GM19025 (cell line): ENCODE data around the gene CCDC78.
A peak's percentile ranks its signal among the peaks of the same experiment; 100 is the strongest.

Experiments used
- ATAC-seq: cut with Tn5 transposase; IDR thresholded peaks from one replicate; pipeline ENCODE4 v1.9.1; 2021; ENCODE audit warnings: mild to moderate bottlenecking, low read depth, moderate library complexity; ENCODE audit not compliant: unreplicated experiment

The CCDC78 gene

DNA sequence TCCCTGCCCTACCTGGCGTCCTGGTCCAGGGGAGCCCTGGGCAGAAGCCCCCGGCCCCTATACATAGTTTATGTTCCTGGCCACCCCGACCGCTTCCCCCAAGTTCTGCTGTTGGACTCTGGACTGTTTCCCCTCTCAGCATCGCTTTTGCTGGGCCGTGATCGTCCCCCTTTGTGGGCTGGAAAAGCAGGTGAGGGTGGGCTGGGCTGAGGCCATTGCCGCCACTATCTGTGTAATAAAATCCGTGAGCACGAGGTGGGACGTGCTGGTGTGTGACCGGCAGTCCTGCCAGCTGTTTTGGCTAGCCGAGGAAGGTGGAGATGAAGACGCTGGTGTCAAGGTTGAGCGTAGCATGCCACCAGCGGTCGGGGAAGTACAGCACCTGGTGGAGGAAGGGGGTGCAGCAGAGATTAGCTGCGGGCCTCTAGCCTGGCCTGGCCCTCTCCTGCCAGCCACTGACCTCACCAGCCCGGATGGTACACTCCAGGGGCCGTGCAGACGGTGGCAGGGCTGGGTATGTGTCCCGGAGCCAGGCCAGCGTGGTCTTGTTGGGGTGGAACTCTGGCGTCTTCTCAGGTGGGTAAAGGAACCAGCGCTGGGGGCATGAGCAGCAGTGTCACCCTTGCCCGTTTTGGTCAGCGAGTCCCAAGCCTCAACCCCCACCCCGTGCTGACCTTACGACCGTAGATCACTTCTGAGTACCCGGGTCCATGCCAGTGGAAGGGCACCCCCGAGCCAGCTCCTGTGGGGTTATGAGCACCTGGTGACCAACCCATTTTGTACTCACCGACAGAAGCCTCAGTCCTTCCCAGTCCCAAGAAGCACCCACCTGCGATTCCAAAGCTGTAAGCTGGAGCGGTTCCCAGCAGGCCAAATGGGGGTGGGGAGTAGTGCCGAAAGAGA is 43.5 kb downstream of the CCDC78 start:
- no peak for ATAC-seq

DNA sequence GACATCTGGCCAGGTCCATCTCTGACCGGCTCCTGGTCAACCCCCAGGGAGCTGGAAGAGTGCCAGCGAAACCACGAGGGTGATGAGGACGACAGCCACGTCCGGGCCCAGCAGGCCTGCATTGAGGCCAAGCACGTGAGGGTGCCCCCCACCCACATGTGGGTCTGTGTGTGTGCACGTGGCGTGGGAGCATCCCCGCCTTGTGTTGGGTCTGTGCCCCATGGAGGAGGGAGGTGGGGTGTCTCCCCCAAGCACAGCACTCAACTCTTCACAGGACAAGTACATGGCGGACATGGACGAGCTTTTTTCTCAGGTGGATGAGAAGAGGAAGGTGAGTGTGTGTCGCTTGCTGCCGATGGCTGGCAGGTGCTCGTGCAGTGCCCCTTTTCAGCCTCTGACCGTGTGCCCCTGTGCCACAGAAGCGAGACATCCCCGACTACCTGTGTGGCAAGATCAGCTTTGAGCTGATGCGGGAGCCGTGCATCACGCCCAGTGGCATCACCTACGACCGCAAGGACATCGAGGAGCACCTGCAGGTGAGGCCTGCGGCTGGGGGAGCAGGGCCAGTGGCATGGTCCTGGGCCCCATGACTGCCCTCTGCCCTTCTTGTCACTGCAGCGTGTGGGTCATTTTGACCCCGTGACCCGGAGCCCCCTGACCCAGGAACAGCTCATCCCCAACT is 44.4 kb downstream of the CCDC78 start:
- ATAC-seq: no peak

DNA sequence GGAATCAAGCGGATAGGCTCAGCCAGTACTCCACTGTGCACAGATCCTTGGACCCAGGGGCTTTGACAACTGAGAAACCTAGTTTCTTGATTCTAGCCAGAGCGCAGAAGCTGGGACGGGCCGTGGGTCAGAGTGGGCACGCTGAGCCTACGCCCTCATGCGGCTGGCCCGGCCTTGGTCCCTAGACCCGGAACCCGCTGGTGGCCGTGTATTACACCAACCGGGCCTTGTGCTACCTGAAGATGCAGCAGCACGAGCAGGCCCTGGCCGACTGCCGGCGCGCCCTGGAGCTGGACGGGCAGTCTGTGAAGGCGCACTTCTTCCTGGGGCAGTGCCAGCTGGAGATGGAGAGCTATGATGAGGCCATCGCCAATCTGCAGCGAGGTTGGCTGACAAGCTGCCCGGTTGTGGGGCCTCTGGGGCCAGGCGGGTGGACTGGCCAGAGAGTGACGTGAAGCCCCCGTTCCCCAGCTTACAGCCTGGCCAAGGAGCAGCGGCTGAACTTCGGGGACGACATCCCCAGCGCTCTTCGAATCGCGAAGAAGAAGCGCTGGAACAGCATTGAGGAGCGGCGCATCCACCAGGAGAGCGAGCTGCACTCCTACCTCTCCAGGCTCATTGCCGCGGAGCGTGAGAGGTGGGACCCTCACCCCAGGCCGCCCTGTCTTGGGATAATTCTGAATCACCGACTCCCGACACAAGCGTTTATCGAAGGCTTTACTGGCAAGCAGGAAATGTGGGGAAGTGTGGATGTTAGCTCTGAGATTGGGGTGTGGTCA is 45.1 kb downstream of the CCDC78 start:
- ATAC-seq: no peak

DNA sequence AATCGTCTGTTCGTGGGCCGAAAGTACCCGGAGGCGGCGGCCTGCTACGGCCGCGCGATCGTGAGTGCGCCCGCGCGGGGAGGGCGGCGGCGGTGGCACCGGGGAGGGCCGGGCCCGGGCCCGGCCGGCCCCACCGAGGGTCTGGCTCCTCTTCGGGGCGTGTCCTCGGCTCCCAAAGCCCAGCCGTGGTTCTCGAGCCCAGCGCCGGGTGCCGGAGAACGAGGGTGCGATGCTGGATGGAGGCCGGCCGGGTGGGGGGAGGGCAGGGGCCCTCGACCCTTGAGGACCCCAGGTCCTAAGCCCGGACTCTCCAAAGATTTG is 45.7 kb downstream of the CCDC78 start:
- no peak for ATAC-seq

DNA sequence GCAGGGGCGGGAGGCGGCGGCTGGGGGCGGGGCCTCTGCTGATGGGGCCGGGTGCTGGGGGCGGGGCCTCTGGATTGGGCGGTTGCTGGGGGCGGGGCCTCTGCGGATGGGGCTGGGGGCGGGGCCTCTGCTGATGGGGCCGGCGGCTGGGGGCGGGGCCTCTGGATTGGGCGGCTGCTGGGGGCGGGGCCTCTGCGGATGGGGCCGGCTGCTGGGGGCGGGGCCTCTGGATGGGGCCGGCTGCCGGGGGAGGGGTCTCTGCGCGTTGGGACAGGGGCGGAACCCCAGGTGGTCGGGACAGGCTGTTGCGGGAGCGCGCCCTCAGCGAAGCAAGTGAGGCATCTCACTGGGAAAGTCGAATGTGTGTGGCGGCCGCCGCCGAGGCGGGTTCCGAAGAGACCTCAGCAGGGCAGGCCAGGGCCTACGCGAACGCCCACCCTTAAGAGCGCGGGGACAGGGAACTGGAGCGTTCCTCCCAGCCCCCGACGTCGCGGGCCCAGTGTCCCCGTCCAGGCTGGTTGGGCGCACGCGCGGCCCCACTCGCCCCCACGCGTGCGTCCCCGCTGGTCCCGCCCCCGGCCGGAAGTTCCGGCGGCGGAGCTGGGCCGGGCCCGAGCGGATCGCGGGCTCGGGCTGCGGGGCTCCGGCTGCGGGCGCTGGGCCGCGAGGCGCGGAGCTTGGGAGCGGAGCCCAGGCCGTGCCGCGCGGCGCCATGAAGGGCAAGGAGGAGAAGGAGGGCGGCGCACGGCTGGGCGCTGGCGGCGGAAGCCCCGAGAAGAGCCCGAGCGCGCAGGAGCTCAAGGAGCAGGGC is 46.2 kb downstream of the CCDC78 start, which contains the start of gene STUB1:
Gene STUB1 (plus strand): TSS at position 597 of the 811 bp plus-strand sequence. CDS start 116 bp downstream, at position 713.
- peak; percentile 50 for ATAC-seq

DNA sequence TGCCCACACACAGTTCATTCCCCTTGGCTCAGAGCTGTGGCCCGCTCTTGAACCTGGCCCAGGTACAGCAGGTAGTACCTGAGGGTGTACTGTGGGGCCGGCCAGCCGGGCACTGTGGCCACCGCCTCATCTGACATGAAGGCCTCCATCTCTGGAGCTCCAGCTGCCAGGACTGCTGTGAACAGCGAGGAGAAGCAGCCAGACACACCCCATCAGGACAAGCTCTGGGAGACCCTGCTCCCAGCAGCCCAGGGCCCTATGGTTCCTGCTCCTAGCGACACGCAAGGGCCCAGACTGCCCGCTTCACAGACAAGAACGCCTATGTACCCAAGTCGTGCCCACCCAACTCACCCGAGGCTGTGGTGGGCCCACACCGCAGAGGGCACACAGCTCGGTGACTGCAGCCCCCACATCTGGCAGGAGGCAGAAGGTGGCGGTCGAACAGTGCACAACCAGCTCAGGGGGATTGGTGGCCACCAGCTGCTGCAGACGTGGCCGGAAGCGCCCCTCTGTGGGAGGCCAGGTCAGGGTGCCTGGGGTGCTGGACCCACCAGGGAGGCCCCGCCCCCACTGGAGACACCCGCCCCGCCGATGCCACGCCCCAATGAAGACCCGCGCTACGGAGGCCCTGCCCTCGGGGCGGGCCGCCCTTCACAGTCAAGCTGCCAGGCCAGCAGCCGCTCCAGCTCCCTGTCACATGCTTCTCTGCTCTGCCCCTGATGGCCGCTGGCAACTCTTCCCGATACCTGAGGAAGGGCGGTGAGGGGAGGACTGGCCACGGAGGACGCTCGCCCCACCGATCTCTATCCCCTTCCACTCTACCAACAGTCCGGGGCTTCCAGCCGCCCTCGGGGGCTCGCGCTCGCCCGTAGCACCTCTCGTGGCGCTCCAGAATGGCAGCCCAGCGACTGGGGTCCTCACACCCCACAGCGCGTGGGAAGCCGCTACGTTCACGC is 47.1 kb downstream of the CCDC78 start:
- no peak for ATAC-seq

DNA sequence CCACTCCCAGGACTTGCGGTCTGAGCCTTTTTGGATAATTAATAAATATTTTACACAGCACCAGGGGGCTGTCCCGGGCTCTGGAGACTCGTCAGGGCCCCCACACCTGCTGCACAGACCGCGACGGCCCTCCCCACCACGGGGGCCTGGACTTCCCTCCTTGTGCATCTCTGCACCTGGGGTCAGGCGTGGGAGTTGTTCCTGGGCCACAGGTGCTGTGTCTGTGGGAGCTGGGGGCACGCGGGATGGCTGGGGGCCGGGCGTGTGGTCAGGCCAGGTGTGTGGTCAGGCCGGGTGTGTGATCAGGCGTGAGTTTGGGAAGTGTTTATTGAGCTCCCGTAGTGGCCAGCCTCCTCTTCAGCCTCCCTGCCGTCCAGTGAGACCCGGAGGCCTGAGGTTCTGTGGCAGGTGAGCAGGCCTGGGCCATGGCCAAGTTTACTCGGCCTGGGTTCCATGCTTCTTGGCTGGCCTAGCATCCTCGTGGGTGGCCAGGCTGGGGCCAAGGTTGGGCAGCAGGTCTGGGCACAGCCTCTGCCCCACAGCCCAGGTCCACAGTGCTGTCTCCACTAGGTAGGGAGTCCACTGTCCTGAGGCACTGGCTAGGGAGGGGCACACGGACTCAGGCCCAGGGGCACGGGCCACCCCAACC is 47.9 kb downstream of the CCDC78 start:
- ATAC-seq: no peak

DNA sequence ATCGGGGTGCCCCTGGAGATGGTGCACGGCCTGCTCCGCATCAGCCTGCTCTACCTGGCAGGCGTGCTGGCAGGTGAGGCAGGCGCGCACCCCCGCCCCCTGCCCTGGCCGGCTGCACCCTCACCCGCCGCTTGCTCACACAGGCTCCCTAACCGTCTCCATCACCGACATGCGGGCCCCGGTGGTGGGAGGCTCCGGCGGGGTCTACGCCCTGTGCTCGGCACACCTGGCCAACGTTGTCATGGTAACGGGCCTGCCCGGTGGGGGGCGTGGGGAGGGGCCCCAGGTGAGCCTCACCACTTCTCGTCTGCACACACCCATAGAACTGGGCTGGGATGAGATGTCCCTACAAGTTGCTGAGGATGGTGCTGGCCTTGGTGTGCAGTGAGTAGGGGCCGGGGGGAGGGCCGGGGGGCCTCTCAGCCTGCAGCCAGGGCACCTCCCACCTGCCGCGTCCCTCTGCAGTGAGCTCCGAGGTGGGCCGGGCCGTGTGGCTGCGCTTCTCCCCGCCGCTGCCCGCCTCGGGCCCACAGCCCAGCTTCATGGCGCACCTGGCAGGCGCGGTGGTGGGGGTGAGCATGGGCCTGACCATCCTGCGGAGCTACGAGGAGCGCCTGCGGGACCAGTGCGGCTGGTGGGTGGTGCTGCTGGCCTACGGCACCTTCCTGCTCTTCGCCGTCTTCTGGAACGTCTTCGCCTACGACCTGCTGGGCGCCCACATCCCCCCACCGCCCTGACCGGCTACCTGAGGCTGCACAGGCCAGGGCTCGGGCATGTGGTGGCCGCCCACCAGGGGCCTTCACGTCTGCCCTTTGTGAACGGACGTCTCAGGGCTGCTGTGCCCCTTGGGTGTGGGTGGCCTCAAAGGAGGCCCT is 48.7 kb downstream of the CCDC78 start:
- no peak for ATAC-seq

DNA sequence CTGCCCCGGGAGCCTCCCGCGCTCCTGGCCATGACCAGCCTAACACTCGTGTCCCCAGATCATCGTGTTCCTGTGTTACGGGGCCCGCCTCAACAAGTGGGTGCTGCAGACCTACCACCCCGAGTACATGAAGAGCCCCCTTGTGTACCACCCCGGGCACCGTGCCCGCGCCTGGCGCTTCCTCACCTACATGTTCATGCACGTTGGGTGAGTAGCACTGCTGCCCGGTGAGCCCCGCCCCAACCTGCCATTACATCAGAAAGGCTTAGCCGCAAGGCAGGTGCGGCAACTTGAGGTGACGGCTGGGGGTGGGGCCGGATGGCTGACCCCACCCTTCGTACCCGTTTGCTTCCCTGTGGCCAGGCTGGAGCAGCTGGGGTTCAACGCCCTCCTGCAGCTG is 49.3 kb downstream of the CCDC78 start:
- no peak for ATAC-seq

DNA sequence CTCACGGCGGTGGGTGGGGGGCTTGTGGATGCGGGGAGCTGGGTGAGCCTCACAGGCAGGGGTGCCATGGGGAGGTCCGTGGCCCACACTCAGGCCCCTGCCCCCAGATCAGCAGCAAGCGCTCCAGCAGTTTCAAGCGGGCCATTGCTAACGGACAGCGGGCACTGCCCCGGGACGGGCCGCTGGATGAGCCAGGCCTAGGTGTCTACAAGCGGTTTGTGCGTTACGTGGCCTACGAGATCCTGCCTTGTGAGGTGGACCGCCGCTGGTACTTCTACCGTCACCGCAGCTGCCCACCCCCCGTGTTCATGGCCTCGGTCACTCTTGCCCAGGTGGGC is 49.7 kb downstream of the CCDC78 start:
- ATAC-seq: no peak

DNA sequence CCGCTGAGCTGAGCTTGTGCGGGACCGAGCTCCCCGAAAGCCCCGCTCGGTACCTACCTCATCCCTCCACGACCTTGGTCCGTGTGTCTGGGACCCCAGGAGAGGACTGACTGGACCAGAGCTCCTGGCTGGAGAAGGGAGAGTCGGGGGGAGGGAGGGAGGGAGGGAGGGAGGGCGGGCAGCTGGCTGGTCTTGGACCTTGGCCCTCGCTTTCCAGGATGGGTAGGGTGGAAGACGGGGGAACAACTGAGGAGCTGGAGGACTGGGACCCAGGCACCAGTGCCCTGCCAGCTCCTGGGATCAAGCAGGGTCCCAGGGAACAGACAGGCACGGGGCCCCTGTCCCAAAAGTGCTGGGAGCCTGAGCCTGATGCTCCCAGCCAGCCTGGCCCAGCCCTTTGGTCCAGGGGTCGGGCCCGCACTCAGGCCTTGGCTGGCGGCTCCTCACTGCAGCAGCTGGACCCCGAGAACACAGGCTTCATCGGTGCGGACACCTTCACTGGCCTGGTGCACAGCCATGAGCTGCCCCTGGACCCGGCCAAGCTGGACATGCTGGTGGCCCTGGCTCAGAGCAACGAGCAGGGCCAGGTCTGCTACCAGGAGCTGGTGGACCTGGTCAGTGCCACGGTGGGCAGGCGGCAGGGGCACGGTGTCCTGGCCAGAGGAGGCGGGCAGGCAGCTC is 50.2 kb downstream of the CCDC78 start:
- no peak for ATAC-seq

DNA sequence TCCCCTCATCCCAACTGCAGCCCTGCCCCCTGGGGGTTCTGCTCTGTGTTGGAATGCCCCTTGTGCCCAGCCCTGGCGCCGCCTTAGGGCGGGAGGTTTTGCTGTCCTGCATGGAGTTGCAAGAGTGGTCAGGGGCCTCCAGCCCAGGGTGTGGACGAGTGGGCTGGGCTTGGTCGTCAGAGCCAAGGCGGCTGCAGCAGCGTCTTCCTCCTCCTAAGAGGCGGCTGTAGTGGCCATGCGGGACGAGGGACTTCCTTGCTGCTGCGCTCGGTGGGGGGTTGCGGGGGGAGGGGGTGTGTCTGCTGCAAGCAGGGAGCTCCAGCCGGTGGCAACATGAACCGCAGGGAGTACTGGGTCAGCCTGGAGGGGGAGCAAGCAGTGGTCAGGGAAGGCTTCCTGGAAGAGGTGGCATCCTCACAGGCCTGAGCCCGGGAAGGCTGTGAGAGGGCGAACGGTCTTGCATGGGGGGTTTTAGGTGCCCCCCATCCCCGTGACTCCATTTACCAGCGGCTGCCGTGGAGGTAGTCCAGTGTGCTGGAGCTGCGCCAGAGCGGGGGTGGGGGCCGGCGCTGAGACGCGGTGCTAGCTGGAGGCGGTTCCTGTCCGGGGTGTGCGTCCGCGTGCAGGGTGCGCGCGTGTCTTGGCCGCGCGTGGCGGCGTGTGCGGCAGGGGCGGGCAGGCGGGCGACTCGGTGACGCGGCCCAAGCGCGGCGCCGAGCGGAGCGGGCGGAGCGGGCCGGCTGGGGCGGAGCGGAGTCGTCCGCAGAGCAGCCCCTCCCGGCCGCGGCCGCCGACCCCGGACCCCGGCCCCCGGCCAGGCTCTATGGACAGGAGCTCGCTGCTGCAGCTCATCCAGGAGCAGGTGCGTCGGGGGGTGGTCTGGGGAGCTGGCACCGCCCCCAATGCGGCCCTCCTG is 51.0 kb downstream of the CCDC78 start, which contains the start of gene RHBDL1:
Gene RHBDL1 (plus strand): TSS at position 704 of the 916 bp plus-strand sequence. CDS start 120 bp downstream, at position 824.
- ATAC-seq: no peak

DNA sequence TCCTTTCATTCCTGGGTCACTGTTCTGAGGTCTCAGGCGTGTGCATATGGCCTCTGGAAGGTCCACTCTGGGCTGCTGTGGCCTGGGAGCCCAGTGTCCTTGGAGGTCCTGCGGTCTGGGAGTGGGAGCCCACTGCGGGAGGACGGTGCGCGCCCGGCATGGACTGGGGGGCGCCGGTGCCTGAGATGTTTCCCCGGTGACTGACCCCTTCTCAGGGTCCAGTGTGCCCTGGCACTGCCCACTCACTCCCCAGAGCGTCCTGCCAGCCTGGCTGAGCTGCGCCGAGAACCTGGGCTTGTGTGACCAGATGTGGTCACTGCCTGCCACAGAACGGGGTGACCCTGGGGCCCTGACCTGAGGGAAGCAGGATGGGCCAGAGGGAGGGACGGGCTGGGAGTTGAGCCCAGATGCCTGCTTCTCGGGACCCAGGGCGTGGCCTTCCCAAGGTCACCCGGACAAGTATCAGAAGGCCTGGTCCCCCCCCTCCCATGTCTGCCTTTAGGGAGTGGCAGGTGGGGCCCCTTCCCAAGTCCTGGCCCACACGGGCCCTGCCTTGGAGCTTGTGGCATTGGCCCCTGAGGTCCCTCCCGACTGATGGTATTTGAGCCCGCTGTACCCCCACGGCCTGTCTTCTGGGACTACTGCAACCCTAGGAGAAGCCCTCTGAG is 51.9 kb downstream of the CCDC78 start:
- no peak for ATAC-seq

DNA sequence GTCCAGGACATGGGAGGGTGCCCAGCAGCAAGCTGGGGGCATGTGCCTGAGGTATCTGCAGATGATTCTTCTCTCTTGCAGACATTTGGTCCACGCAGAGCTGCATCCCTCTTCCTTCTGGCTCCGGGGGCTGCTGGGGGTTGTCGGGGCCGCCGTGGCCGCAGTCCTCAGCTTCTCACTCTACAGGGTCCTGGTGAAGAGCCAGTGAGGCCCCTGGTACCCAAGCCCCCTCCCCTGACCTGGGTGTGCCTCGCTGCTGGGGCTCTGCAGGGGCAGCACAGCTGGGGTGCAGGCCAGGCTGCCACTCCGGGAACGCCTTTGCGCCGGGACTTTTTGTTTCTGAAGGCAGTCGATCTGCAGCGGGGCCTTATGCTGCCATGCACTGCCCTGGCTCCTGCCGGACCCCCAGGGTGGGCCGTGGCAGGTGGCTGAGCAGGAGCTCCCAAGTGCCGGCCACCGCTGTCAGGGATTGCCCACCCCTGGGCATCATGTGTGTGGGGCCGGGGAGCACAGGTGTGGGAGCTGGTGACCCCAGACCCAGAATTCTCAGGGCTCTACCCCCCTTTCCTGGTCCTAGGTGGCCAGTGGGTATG is 52.7 kb downstream of the CCDC78 start:
- ATAC-seq: no peak

DNA sequence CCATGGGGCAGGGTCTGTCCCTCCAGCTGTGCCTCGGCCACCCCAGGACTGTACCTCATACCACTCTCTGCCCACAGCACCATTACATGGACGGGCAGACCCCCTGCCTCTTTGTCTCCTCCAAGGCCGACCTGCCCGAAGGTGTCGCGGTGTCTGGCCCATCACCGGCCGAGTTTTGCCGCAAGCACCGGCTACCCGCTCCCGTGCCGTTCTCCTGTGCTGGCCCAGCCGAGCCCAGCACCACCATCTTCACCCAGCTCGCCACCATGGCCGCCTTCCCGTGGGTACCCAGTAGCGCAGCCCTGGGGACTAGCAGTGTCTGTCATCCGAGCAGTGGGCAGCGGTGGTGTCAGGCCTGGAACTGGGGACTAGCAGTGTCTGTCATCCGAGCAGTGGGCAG is 53.4 kb downstream of the CCDC78 start:
- no peak for ATAC-seq
